SU-DHL-6 (cell line): Measurements from ENCODE around the gene GFRA4.

Source experiments
- EZH2phosphoT487 ChIP-seq: fragments of 200-600 bp; sonication (generic), shearing (Covaris generic); conservative IDR thresholded peaks from 2 replicates; pipeline ENCODE4 v1.6.1; 2018; ENCODE audit warnings: mild to moderate bottlenecking, antibody characterized with exemption, low read length, moderate library complexity, mixed read lengths
- TF ChIP-seq, protein P1 (sequence below): fragments of 200-600 bp; sonication (generic); IDR thresholded peaks from one replicate; pipeline ENCODE4 v1.5.1; 2017; ENCODE audit warnings: antibody characterized with exemption, mild to moderate bottlenecking, low read length, moderate library complexity; ENCODE audit not compliant: insufficient read depth, poor library complexity, severe bottlenecking

DNA sequence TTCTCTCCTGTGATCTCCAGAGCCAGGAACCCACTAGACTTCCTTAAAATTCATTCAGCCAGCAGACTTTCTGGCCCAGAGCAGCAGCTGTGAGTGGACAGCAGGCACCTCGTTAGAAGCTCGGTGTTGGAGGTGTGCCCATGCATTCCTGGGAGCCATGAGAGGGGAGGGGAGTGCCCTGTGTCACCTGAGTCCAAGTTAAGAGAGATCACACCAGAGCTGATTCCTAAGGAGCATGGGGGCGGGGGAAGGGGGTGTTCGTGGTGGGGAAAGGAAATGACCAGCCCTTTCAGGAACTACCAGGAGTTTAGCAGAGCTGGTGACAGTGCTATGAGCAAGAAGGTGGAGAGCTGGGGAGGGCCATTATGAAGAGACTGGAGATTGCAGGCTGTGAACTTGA lies 46.9 kb downstream of the GFRA4 start:
- TF ChIP-seq, protein P1, sequence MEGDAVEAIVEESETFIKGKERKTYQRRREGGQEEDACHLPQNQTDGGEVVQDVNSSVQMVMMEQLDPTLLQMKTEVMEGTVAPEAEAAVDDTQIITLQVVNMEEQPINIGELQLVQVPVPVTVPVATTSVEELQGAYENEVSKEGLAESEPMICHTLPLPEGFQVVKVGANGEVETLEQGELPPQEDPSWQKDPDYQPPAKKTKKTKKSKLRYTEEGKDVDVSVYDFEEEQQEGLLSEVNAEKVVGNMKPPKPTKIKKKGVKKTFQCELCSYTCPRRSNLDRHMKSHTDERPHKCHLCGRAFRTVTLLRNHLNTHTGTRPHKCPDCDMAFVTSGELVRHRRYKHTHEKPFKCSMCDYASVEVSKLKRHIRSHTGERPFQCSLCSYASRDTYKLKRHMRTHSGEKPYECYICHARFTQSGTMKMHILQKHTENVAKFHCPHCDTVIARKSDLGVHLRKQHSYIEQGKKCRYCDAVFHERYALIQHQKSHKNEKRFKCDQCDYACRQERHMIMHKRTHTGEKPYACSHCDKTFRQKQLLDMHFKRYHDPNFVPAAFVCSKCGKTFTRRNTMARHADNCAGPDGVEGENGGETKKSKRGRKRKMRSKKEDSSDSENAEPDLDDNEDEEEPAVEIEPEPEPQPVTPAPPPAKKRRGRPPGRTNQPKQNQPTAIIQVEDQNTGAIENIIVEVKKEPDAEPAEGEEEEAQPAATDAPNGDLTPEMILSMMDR: no peak
- TF ChIP-seq EZH2phosphoT487: no peak
